Left ventricle myocardium superior (tissue), 1 donor: ENCODE results near the gene WNT8A. TPM values are rescaled to one million over a fixed set of nuclear protein-coding genes. Genes with fewer than 3 reads are reported as not detected.
"Not testable (repeated sequence)": the region's sequence is repeated elsewhere in the genome, so short reads cannot be mapped to it uniquely, and the experiment has no call there.

ENCODE experiments used
- ATAC-seq: fragments of 200-7000 bp; cut with Tn5 transposase; one replicate; pipeline ENCODE4 v1.9.1; 2020; ENCODE audit warnings: mild to moderate bottlenecking, moderate library complexity
- DNase-seq: peaks from one replicate; pipeline ENCODE4 v3.0.0-alpha.2; 2020
- intact Hi-C: fragments of 100-400 bp; cut with micrococcal nuclease; formaldehyde crosslinking; loops from one replicate; pipeline ENCODE4 v1.11.0; 2022
- long read RNA-seq: library from polyadenylated mRNA; unstranded; transcript quantifications from one replicate; pipeline ENCODE4 v2.0.0, GENCODE V29; 2021
- total RNA-seq: library from RNA; stranded (reverse); fragmentation: NEBNext Ultra II Directional; extraction: Animal tissue kit (Norgen Biotek cat#: 25700); gene quantifications from one replicate; pipeline ENCODE4 v1.2.1, GENCODE V29; 2021
- donor health status: DM: no; HTN: yes; CAD: no; lungs with severe emphysema.

The WNT8A gene, protein sequence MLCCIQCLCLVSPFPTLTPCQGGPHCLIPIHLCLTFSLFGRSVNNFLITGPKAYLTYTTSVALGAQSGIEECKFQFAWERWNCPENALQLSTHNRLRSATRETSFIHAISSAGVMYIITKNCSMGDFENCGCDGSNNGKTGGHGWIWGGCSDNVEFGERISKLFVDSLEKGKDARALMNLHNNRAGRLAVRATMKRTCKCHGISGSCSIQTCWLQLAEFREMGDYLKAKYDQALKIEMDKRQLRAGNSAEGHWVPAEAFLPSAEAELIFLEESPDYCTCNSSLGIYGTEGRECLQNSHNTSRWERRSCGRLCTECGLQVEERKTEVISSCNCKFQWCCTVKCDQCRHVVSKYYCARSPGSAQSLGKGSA
- not detected for total RNA-seq
- long read RNA-seq = 0 reads

GRCh38 chr5:138083702-138084101 lies at the start of gene WNT8A:
Gene WNT8A (plus strand): TSS chr5:138084033. CDS start chr5:138084128, 95 bp downstream.
- DNase-seq (no peak), ATAC-seq (no peak)
- intact Hi-C loops = no loop called here

GRCh38 chr5:138035605-138036537 lies 48.0 kb upstream of the WNT8A start:
- DNase-seq (no peak), ATAC-seq (peak; percentile 47)
- intact Hi-C loops = no loop called here

DNA sequence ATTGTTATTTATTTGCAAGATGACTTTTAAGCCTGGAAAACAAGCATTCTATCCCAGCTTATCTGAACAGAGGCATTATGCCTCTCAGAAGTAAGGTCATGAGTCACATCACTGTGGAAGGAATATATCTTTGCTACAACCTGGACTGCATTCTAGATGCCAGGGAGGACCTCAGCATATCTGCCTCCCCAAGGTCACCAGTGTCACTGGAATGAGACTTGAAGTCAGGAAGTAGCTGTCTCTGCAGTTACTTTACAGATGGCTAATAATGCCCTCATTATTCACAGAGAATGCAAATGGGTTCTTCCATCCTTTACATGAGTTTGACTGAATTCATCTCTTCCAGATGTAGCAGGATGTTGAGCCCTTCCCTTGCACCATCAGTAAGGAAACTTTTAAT lies 46.6 kb upstream of the WNT8A start:
- DNase-seq = no peak
- no peak for ATAC-seq
- intact Hi-C loops = no loop called here

- intact Hi-C loops = no loop called here
- DNase-seq (no peak), ATAC-seq (no peak)
These were observed 45.8 kb upstream of the WNT8A start for GRCh38 chr5:138037907-138038633.

DNA sequence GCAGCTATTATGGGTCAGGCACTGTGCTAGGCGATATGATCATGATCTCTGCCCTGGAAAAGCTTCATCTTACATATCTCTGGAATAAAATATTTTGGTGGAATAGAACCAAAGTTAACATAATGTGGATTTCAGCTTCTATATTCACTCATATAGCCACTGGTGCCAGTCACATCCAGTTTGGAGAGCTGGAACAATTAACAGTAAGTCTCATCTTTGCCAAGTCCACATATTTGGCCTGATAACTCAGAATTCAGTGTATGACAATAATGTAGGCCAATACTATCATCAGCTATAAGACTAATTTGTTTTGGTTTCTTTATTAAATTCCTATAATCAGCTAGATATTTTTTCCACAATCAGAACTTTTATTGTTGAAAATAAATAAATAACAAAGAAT lies 45.0 kb upstream of the WNT8A start:
- ATAC-seq = no peak
- DNase-seq = no peak
- intact Hi-C loops = no loop called here

DNA sequence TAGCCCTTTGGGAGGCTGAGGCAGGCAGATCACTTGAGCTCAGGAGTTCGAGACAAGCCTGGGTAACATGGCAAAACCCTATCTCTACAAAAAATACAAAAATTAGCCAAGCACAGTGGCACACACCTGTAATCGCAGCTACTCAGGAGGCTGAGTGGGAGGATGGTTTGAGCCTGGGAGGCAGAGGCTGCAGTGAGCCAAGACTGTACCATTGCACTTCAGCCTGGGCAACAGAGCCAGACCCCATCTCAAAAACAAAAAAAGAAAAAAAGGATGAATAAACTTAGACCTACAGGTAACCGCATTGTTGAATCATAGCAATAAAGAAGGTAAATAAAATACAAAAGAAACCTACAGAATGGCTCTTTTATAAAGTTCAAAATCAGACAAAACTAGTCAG lies 38.5 kb upstream of the WNT8A start:
- ATAC-seq, DNase-seq, intact Hi-C loops: not testable (repeated sequence)

GRCh38 chr5:138051441-138052296 lies 32.2 kb upstream of the WNT8A start:
- ATAC-seq (peak; percentile 92), DNase-seq (no peak)
- intact Hi-C loops = no loop called here

DNA sequence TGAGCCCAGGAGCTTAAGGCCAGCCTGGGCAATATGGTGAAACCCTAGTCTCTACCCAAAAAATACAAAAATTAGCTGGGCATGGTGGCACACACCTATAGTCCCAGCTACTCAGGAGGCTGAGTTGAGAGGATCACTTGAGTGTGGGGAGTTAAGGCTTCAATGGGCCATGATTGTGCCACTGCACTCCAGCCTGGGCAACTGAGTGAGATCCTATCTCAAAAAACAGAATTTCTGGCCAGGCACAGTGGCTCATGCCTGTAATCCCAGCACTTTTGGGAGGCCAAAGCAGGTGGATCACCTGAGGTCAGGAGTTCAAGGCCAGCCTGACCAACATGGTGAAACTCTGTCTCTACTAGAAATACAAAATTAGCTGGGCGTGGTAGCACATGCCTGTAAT lies 31.1 kb upstream of the WNT8A start:
- ATAC-seq, intact Hi-C loops, DNase-seq: not testable (repeated sequence)

DNA sequence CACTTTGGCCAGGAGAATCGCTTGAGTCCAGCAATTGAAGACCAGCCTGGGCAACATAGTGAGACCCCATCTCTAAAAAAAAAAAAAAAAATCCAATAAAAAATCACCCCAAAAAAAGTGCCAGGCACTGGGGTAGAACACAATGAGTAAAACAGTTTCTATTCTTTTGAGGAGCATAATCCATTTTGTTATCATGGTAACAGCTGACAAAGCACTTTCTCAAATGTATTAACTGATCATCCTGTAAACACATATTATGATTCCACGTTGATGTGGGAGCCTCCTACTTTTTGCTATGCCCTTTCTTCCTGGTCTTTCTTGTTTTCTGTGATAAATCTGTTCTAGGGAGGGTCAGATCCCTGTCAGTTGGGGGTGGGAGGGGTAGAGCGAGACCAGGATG lies 30.3 kb upstream of the WNT8A start:
- ATAC-seq (no peak), DNase-seq (no peak)
- intact Hi-C loops = no loop called here

DNA sequence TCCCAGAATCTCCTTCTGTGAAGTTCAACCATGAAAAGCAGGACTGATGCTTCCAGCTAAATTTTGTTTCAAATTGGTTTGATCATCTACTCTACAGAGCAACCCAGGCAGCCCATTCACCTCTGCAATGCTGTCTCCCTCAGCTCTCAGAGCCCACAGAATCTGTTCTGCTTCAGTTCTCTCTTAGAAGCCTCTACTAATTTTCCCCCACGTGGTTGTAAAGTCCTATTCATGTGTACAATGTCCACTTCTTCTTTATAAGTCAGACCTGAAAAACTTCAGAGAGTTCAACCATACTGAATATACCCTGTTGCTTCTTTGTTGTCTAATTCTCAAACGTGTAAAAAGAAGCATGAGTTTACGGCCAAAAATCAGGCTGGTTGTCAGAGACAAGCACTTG lies 29.6 kb upstream of the WNT8A start:
- intact Hi-C loops = no loop called here
- no peak for ATAC-seq
- no peak for DNase-seq

DNA sequence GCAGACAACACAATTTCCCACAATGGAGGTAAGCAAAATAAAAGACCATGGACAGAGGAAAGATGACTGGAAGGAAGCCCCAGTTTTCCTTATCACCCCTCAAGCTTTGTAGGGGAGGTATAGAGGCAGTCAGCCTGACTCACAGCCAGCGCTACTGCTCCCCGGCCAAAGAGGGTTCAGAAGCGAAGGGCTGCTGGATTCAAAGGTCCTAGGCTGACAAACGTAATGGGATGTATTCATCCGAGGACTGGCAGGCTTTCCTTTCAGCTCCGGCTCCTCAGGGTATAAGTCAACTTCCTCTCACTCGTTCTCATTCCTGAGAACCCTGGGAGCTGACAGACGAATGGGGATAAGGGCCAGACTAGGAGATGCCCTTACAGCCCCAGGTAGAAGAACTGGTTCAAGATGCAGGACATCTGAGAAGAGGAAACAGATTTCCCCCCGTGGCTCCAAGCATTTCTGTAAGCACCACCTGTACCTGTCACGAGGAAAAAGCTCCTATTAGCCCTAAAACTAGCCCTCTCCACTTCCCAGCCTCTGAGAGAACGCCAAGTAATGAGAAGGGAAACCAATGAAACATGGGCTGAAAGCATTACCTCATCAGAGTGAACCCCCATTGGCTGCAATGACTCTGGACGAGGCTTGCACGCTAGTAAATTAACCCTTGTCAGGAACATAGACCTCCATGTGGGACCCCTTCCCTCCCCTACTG lies 28.8 kb upstream of the WNT8A start:
- intact Hi-C loops = no loop called here
- no peak for DNase-seq
- ATAC-seq = no peak

DNA sequence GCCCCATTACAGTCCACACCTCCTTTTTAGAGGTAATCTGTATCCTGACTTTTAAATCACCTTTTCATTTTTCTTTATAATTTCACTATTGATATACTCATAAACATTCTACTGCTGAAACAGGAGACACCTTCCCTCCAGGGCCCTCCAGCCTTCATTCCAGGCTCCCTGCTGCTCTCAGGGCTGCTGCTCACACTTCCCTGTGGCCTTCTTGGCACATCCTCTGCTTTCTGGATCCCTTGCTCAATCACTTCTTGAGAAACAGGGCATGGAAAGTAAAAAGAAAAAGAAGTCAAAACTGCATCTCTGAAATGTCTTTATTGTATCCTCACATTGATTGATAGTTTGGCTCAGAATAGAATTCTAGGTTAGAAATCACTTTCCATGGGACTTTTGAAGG lies 19.3 kb upstream of the WNT8A start:
- DNase-seq = no peak
- intact Hi-C loops = no loop called here
- ATAC-seq = no peak

- intact Hi-C loops = no loop called here
- peak; percentile 23 for ATAC-seq
- DNase-seq = no peak
These were observed 18.7 kb upstream of the WNT8A start for GRCh38 chr5:138065102-138065501.

- ATAC-seq = no peak
- intact Hi-C loops = no loop called here
- no peak for DNase-seq
These were observed 15.9 kb upstream of the WNT8A start for GRCh38 chr5:138067945-138068344.

DNA sequence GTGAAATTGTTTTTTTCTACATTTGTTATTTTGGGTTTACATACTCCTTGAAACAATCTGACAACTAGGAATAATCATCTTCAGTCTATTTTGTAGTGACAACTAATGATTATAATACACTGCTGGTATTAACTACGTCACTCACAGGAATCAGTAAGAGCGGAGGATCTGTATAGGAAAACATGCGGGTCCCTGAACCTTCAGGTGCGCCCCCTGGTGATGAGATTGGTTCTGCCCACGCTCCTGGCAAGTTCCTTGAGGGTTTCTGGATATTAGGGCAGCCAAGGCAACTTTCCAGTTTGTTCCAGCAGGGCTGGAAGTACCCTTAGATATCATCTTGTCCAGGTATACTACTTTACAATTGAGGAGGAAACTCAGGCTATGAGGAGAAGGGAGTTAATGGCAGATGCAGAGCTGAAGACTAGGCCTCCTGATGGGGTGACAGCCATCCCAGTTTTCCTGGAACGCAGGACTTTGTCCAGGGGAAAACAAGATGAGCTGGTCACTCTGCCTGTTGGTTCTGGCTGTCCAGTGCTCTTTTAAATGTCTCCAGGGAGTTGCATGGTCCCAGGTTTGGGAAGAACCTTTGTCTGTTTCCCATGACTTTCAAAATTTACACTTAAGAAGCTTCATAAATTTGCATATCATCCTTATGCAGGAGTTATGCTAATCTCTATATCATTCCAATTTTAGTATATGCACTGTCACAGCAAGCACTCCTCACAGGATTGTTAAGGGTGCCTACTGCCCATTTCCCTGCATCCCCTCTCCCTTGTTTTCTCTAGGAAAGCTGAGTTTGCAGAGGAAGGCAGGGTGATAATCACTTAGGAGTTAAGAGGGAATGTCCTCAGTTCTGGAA lies 14.9 kb upstream of the WNT8A start:
- intact Hi-C loops = no loop called here

GRCh38 chr5:138070026-138070425 lies 13.8 kb upstream of the WNT8A start:
- intact Hi-C loops, DNase-seq, ATAC-seq: not testable (repeated sequence)

More for the DNA sequence above, 14.9 kb upstream of the WNT8A start:
- peak; percentile 83 for ATAC-seq
- peak; percentile 80 for DNase-seq

DNA sequence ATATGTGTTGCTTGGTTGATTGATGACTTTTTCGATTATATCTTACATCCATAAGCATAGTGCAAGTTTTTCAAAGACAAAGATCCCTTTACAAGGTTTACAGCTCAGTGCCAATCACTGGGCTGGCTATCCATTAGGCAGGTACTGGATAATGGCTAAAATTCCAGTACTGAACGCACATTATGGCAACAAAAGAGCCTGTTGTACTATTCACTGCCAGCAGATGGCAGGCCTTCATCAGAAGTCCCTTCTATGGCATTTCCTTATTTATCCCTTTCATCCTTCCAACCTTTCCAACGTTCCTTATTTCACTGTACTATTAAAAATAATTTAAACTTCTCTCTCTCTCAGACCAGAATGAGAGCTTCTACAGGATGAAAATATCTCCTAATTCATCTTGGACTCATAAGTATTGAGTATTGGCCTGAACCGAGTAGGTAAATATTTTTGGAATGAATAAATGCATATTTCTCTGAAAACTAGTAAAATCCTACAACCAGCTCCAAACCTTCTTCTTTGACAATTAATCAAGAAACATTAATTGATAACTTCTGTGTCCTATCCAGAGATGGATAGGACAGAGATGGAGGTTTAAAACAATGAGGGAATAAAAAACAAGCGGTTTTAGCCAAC lies 6.7 kb upstream of the WNT8A start:
- DNase-seq (peak; percentile 52), ATAC-seq (peak; percentile 71)
- intact Hi-C loops = loop anchor here (5.0 kb wide), 1 partner anchor 55 kb away; no protein-coding TSS in a partner anchor
